SKM-1 (cell line): ENCODE data around the gene DKK3.
A peak's percentile ranks its signal among the peaks of the same experiment; 100 is the strongest.

Experiments
- DNase-seq: peaks from one replicate; lab custom pipeline; 2025; ENCODE audit not compliant: unreplicated experiment; lab: John Stamatoyannopoulos, UW

The DKK3 gene

DNA sequence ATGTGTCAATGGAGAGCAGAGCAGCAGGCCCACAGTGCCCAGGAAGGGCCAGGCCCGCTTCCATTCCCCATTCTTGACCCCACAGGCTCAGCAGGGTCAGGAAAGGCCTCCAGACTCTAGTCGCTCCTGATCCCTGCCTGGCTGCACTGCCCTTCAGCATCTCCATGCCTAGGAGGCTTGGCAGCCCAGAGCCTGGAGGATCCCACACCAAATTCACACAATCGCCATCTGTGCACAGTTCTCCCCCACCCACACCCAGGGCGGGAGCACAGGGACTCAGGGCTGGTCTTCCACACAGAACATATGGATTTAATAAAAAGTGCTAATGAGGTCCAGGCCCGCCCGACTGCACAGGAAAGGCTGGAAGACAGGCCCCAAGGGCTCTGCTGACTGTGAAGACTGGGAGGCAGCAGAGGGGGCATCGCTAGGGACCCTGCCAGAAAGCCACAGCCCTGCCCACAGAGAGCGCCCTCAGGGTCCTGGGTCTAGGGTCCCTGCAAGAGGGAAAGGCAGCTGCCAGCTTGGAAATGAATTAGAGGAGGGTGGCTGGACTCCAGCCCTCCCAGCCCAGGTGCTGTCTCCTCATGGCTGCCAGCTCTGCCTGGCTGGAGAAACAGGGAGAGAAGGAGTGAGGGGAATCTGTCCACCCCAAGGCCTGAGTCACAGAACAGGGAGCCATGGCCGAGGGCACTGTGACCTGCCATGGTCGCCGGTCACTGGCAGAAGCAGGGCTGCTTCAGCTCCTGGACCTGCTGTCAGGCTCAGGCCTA lies 39.7 kb downstream of the DKK3 start:
- no peak for DNase-seq

DNA sequence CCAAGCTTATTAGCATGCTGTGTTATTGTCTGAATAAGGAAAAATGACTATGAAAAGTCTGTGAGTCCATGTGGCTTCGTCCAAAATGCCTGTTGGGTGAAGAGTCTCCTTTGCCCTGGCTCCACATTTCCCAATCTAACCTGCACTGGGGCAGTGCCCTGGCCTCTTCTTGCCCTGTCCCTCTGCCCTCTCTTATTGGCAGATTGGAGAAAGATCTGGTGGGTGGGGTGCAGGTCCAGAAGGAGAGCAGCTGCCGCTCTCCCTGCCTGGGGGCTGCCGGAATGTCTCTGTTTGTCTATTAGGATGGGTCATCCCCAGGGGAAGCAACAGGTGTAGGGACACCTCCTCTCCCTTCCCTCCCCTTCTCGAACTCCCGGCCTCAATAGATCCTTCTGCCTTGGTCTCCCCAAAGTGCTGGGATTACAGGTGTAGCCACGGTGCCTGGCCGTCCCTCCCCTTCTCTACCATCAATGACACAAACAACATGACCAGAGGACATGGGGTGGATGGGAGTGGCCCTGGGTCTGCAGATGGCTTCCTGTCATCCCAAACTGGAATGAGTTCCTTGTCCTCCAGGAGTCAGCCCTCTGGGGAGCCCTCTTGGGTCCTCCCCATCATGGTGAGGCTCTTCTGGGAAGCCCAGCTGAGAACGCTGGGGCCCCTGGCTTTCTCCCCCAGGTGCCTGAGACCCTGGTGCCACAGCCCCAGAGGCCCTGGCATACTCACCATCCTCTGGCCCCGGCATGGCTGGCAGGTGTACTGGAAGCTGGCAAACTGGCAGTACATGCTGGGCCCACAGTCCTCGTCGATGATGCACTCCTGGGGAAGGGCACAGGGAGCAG lies 40.5 kb downstream of the DKK3 start:
- no peak for DNase-seq

DNA sequence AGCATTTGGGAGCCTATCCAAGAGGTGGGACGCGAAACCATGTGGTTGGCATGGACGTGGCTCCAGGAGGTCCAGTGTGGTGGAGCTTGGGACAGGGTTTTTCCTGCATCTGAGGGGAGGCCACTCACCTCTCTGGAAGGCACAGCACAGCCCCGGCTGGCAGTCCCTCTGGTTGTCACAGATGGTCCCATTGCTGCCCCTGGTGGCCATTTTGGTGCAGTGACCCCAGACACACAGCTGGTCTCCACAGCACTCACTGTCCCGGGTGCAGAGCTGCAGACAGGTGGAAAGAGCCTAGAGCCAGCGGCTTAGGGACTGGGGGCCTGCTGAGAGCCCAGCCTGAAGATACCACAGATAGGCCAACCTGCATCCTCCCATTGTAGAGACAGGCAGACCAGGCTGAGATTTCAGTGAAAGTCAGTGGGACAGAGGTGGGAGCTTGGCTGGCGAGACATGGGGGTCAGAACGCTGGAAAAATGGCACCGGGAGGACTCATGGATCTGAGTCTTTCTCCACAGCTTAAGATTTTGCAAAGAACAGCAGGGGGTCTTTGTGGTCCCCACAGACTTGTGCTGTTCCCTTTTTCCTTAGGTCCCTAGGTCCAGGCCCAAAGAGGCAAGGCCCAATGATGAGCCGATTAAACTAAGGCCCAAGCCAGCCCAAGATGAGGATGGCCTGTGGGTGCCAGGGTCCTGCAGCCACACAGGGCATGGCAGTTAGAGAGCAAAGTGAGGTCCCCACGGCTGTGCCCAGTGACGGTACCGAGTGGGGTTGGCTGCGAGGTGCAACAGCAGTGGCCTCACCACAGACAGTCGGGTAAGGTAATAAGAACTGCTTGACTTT lies 41.4 kb downstream of the DKK3 start:
- peak; percentile 53 for DNase-seq

DNA sequence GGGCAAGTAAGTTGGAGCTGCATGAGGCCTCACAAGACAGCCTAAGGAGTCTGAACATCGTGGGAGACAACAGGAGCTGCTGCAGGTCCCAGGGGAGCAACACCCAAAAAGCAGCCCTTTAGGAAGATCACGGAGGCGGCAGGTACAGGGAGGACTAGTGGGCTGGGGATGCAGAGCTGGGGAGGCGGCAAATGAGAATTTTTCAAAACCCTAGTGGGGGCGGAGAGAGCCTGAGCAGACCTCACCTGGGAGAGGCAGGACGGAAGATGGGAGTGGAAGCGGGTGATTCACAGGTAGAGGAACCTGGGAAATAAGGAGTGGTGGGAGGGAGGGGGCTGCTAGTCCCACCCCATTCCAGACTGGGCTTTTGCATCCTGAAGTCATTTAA lies 42.1 kb downstream of the DKK3 start:
- DNase-seq: no peak

DNA sequence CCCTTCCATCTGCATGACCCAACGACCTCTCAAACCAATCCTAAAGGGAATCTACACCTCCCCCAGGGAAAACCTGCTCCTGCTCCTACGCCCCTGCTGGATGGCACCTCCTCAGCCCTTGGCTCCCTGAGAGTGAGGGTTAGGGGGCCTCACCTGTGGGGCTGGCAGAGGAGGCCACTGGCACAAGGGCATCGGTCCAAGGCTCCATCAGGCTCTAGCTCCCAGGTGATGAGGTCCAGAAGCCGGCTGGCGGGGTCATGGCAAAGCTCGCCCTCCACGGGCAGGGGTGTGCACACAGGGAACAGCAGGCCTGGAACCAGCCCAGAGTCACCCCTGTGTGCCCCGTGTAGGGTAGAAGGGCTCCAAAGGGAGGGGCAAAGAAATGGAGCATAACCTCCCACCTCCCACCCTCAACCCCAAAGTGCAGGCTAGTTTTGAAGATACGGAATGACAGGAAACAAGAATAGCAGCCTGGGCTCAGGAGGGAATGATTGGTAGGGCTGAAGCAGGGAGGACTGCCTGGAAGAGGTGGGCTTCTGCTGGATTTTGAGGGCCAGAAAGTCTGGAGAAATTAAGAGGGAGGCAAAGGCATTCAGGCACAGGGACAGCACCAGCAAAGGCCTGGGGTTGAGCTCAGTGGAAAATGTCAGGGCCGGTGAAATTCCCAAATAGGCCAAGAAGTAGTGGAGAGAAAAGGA lies 42.6 kb downstream of the DKK3 start:
- no peak for DNase-seq

DNA sequence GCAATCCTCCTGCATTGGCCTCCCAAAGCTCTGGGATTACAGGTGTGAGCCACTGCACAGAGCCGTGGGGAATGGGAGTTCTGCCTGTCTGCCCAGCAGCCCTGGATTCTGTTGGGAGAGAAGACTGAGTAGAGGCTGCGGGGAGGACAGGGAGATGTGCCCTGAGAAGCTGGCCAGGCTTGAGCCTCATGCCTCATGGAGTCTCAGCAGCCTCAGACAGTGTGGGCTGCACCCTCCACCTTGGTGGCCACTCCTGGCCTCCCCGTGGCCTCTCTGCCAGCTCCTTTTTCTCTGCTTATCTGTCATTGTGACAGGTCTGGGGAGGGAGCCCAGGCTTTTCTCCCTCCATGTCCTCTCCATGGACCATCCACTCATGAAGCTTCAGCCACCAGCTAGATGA lies 43.2 kb downstream of the DKK3 start:
- DNase-seq: no peak

DNA sequence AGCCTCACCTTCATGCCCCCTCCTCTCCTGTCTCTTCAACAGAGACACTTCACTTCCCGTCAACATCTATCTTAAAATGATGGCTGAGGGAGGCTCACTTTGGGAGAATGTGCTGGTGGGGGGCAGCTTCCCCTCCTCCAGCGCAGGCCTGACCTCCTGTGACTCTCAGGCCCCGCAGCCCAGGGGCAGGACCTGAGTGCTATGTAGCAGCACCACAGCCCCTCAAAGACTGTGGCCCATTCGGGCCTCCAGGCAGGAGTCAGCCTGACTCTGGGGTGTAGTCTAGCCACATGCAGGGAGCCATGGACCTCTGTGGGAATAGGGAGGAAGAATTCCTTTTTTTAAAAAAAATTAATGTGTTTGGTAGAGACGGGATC lies 43.7 kb downstream of the DKK3 start:
- no peak for DNase-seq

DNA sequence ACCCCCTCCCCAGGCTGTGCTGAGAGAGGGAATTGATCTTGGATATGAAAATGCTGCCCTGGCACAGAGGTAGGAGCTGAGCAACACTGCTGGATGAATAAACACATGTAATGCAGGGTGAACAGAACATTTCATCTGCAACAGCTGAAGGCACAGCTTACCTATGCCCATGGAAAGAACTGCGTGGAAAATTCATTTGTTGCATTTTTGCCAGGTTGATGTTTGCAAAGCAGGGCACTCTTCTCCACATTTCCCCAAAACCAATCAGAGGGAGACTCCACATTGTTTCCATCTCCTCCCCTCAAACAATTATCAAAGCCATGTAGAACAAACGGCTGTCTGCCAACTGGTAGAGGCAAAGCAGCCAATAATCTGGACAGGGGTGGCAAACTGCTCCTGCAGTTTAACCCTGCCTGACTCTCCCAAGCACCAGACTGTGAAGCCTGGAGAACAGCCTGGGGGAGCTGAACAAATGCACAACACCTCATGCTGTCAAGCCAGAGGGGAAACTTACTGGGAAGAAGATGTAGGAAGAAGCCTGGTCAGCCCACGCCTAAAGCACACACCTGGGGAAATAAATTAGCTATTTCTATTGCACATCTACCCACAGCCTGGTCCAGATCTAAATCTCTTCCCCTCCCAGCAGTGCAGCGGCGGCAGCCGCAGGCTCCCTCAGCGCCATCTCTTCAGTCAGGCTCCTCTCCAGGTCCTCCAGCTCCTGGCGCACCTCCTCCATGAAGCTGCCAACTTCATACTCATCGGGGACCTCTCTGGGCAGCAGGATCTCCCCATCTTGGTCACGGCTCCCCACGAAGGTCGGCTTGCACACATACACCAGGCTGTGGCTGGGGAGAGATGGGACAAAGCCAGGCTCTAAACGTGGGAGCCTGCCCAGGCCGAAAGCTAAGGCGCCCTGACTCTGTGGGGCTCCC lies 44.3 kb downstream of the DKK3 start:
- no peak for DNase-seq

DNA sequence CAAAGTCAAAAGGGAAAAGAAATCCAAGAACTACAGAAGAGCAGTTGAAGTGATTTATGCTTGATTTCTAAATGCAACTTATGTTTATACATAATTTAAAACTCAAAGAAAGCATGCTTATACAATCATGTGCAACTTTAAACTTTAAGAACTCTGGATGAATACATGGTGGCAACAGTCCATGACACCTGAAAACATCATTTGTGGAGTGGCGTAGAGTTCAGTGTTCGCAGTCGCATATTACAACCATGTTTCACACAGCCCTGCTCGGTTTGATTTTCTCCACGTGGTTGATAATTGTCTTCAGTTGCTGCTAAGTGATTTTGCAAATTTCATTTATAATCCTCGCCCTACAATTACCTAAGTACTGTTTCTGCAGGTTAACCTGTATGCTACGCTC lies 45.4 kb downstream of the DKK3 start:
- no peak for DNase-seq

DNA sequence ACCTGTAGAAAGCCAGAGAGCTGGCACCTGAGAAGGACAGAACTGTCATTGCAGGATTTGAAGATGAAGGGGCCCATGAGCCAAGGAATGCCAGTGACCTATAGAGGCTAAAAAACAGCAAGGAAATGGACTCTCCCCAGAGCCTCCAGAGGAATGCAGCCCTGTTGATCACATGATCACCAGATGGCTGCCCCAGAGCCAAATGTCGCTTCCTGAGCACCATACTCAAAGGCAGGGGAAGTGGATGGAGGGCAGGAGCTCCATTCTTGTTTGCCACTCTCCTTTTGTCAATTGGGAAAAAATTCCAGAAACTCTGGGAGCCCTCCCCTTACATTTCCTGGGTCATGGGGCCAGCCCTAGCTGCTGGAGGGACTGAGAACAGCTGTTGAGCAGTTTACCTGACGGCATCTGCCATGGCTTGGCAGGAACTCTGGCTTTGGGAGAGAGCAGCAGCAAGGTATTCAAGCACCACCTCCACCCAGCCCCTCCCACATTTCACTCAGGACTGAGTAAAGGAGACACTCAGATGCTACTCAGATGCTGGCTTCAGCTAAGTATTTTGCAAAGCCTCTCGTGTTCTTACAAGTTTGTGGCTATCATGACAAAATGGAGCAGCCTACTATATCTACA lies 46.9 kb downstream of the DKK3 start:
- no peak for DNase-seq

DNA sequence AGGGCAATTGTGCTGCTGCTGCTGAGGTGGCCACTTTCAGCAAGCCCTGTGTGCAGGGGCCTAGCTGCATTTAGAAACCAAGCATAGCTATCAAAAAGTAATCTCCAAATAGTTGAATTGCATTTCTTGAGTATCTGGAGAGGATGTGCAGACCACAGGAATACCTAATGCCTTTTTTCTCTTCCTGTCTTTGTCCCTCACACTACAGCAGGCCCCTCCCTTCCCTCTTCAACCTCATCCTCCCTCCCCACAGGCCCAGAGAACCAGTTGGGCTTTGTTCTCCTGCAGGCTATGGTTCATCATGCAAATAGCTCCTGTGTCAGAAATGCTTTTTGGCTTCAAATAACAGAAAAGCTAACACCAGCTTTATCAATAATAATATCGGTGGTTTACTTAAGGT lies 47.7 kb downstream of the DKK3 start:
- DNase-seq: no peak

DNA sequence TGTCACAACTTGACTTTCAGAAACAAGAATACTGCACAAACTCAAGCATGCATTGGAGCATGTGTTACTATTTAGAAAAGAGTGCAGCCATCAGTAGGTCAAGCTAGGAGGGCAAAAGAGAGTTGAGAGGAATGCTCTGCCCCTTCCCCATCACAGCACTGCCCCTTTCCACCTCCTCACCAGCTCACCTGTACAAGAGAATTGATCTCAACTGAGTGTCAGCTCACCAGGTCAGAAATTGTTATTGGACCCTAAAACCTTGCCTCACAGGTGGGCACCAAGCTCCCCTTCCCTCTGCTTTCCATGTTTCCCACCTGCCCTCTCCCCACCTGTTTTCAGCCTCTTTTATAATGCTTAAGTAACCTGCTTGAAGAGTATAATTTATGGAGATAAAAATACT lies 48.8 kb downstream of the DKK3 start:
- DNase-seq: no peak

DNA sequence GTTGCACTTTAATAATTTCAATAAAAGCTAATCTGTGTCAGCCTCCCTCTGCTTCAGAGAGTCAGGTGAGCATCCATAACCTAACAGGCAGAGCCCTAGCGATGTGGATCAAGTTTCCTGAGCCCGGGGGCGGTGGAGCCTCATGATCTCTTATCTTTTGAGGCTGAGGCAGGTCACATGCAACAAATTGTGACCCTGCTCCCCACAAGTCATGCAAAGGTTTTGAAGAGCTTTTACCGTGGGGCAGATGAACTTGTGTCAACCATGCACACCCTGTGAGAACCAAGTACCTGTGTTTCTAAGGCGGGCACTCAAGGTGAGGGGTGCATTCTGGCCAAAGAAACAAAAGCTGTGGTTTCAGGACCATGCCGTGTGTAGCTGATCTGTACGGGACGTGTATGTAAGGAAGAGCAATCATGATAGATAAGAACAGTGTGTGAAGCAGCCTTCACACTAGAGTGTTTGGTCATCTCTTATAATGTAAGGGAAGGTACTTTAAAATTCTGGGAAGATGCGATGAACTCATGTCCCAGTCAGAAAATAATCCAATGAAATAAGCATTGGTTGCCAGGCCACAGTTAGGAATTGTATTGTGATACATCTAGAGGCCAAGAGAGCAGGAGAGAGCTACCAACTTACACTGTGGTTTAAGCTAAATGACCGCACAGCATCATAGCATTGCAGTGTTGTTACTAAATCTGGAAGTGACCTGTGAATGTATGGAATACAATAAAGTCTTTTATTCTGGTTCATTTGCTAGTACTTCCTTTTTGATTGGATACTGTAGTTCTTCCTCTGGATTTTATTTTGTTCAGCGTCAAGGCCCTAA lies 49.8 kb downstream of the DKK3 start:
- DNase-seq: no peak

DNA sequence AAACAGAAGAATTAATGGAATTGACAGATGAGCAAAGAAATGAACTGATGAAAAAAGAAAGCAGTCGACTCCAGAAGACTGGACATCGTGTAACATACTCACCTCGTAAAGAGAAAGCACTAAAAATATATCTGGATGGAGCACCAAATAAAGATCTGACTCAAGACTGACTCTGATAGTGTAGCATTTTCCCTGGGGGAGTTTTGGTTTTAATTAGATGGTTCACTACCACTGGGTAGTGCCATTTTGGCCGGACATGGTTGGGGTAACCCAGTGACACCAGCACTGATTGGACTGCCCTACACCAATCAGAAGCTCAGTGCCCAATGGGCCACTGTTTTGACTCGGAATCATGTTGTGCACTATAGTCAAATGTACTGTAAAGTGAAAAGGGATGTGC lies 52.4 kb downstream of the DKK3 start:
- no peak for DNase-seq

DNA sequence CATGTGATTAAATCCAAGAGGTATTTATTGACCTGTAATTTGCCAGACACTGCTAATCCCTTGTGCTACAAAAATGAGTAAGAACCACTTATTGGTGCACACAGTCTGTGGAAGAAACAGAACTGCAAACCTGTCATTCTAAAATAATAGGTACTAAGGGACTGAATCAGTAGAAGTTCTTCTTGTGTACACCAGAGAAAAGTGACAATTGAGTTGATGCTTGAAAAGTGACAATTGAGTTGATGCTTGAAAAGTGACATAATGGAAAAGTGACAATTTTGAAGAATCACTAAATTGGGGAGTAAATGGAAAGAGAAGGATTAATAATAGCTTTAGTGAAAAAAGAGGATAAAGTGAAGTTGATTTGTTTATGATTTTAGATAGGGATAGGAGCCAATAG lies 56.4 kb downstream of the DKK3 start:
- no peak for DNase-seq

DNA sequence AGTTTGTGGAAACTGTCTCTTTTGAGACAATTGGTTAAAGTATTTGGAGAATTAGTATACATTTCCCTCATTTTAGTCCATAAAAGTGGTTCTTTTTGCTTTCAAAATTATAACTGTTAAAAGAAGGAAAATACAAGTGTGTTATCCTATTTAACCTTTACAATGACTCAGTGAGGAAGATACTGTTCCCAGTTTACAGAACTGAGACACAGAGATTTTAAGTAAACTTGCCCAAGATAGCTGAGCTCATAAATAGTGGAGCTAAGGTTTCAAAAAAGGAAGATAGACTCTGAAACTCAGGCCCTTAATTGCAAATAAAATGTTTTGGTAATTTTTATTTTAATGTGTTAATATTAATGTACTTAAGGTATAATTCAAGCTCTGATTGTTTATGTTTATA lies 58.9 kb downstream of the DKK3 start:
- no peak for DNase-seq

DNA sequence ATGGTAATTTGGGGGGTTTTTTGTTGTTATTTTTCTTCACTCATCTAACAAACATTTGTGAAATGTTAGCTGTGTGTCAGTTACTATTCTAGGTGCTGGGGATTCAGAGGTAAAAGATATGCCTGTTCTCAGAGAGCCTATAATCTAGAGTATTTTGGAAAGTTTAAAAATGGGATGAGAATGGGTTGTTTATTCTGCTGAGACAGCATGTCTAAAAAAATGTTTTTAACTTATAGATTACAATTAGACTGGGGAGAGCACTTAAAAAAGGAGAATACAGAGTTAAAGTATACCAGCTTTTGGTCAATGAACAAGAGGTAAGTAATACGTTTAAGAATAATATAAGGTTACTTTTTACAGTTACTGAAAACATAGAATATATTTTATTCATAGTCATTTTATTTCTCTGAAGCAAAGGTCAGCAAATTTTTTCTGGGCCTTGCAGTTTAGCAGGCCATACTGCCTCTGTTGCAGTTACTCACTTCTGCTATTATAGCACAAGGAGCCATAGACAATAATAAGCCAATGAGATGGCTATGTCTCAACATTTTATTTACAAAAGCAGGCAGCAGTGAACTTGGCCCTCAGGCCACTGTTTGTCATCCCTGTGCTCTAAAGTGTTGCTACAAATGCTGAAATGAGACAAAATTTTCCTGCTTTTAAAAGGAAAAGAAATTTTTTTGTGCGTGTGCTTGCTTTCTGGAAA lies 60.0 kb downstream of the DKK3 start:
- no peak for DNase-seq

DNA sequence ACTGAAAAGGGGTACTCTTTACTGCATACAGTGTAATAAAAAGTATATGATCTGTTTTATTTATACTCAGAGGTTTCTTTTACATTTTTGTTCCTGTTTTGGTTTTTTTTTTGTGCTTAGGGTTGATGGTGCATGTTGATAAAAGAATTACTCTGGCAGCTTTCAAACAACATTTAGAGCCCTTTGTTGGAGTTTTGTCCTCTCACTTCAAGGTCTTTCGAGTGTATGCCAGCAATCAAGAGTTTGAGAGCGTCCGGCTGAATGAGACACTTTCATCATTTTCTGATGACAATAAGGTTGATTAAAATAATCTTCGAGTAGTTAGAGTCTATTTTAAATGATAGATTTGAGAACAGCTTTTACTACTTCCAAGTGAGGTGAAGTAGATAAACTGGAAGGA lies 60.6 kb downstream of the DKK3 start:
- DNase-seq: no peak
